ENCODE measurements around the gene NALF2. TPM values are rescaled to one million over a fixed set of nuclear protein-coding genes. Genes with fewer than 3 reads are reported as not detected.

The NALF2 gene
- total and polyA plus RNA-seq, 2 of the 13 experiments (the other 11 are each of a cell fraction or from before 2014, with no cell fraction given) = 2.2 to 4.0 TPM

DNA sequence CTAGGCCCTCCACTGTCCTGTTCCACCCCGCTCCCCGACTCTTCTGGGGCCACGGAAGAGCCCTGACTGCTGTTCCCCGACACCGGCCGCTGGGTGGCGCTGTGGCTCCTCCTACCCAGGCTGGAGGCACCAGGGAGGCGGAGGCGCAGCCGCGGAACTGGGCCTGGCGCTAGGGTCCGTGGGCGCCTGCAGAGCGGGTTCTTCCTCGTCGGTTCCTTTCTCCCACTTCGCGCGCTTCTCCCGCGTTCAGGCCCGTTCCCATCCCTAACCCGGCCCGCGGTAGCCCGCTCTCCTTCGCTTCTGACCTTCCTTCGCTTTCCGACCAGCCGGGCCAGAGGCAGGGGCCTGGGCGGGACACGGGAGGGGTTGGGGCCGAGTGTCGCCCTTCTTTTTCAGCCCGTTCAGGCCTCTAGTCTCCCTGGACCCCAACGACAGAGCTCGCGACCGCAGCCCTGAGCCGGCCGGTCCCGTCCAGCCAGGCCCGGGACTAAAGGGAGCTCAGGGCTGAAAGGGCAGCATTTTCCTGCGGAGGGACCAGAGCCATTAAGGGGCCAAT lies 34.3 kb downstream of the NALF2 start (continued):
- TF ChIP-seq, protein P1, sequence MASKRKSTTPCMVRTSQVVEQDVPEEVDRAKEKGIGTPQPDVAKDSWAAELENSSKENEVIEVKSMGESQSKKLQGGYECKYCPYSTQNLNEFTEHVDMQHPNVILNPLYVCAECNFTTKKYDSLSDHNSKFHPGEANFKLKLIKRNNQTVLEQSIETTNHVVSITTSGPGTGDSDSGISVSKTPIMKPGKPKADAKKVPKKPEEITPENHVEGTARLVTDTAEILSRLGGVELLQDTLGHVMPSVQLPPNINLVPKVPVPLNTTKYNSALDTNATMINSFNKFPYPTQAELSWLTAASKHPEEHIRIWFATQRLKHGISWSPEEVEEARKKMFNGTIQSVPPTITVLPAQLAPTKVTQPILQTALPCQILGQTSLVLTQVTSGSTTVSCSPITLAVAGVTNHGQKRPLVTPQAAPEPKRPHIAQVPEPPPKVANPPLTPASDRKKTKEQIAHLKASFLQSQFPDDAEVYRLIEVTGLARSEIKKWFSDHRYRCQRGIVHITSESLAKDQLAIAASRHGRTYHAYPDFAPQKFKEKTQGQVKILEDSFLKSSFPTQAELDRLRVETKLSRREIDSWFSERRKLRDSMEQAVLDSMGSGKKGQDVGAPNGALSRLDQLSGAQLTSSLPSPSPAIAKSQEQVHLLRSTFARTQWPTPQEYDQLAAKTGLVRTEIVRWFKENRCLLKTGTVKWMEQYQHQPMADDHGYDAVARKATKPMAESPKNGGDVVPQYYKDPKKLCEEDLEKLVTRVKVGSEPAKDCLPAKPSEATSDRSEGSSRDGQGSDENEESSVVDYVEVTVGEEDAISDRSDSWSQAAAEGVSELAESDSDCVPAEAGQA (IDR thresholded peaks at IDR 0.05; ENCODE audit: low read depth) = no peak
- TF ChIP-seq, protein P1 (CRISPR knock-in tag; IDR thresholded peaks at IDR 0.05; ENCODE audit: borderline replicate concordance) = no peak
- TF ChIP-seq MAZ (IDR thresholded peaks at IDR 0.05; ENCODE audit: borderline replicate concordance, low read depth, low read length) = no peak
- 0 out of 2 replicates have a peak, but pooled peaks have one; percentile 23 for TF ChIP-seq MAZ (CRISPR knock-in tag; IDR thresholded peaks at IDR 0.05; ENCODE audit: low read depth)
- TF ChIP-seq TAF1 (CRISPR knock-in tag; IDR thresholded peaks at IDR 0.05) = peak; percentile 35; the same call in 1 of the 2 replicates
- TF ChIP-seq, protein P2, sequence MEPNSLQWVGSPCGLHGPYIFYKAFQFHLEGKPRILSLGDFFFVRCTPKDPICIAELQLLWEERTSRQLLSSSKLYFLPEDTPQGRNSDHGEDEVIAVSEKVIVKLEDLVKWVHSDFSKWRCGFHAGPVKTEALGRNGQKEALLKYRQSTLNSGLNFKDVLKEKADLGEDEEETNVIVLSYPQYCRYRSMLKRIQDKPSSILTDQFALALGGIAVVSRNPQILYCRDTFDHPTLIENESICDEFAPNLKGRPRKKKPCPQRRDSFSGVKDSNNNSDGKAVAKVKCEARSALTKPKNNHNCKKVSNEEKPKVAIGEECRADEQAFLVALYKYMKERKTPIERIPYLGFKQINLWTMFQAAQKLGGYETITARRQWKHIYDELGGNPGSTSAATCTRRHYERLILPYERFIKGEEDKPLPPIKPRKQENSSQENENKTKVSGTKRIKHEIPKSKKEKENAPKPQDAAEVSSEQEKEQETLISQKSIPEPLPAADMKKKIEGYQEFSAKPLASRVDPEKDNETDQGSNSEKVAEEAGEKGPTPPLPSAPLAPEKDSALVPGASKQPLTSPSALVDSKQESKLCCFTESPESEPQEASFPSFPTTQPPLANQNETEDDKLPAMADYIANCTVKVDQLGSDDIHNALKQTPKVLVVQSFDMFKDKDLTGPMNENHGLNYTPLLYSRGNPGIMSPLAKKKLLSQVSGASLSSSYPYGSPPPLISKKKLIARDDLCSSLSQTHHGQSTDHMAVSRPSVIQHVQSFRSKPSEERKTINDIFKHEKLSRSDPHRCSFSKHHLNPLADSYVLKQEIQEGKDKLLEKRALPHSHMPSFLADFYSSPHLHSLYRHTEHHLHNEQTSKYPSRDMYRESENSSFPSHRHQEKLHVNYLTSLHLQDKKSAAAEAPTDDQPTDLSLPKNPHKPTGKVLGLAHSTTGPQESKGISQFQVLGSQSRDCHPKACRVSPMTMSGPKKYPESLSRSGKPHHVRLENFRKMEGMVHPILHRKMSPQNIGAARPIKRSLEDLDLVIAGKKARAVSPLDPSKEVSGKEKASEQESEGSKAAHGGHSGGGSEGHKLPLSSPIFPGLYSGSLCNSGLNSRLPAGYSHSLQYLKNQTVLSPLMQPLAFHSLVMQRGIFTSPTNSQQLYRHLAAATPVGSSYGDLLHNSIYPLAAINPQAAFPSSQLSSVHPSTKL (CRISPR knock-in tag; IDR thresholded peaks at IDR 0.05) = 0 out of 2 replicates have a peak, but pooled peaks have one; percentile 26
- peak; percentile 60; the same call in 1 of the 2 replicates for TF ChIP-seq GABPB1 (CRISPR knock-in tag; IDR thresholded peaks at IDR 0.05)
- TF ChIP-seq, protein P3, sequence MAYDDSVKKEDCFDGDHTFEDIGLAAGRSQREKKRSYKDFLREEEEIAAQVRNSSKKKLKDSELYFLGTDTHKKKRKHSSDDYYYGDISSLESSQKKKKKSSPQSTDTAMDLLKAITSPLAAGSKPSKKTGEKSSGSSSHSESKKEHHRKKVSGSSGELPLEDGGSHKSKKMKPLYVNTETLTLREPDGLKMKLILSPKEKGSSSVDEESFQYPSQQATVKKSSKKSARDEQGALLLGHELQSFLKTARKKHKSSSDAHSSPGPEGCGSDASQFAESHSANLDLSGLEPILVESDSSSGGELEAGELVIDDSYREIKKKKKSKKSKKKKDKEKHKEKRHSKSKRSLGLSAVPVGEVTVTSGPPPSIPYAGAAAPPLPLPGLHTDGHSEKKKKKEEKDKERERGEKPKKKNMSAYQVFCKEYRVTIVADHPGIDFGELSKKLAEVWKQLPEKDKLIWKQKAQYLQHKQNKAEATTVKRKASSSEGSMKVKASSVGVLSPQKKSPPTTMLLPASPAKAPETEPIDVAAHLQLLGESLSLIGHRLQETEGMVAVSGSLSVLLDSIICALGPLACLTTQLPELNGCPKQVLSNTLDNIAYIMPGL (CRISPR knock-in tag; IDR thresholded peaks at IDR 0.05; ENCODE audit: borderline replicate concordance in 1 of 2, low read depth in 1 of 2) = peak; percentile 90 to 94
- TF ChIP-seq, protein P4, sequence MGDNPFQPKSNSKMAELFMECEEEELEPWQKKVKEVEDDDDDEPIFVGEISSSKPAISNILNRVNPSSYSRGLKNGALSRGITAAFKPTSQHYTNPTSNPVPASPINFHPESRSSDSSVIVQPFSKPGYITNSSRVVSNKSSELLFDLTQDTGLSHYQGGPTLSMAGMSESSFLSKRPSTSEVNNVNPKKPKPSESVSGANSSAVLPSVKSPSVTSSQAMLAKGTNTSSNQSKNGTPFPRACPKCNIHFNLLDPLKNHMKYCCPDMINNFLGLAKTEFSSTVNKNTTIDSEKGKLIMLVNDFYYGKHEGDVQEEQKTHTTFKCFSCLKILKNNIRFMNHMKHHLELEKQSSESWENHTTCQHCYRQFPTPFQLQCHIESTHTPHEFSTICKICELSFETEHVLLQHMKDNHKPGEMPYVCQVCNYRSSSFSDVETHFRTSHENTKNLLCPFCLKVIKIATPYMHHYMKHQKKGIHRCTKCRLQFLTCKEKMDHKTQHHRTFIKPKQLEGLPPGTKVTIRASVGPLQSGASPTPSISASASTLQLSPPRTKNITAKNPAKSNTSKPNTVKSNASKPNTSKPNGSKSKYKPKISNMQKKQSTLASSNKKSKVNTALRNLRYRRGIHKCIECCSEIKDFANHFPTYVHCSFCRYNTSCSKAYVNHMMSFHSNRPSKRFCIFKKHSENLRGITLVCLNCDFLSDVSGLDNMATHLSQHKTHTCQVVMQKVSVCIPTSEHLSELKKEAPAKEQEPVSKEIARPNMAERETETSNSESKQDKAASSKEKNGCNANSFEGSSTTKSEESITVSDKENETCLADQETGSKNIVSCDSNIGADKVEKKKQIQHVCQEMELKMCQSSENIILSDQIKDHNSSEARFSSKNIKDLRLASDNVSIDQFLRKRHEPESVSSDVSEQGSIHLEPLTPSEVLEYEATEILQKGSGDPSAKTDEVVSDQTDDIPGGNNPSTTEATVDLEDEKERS (CRISPR knock-in tag; IDR thresholded peaks at IDR 0.05) = 0 out of 2 replicates have a peak, but pooled peaks have one; percentile 33
- TF ChIP-seq, protein P5, sequence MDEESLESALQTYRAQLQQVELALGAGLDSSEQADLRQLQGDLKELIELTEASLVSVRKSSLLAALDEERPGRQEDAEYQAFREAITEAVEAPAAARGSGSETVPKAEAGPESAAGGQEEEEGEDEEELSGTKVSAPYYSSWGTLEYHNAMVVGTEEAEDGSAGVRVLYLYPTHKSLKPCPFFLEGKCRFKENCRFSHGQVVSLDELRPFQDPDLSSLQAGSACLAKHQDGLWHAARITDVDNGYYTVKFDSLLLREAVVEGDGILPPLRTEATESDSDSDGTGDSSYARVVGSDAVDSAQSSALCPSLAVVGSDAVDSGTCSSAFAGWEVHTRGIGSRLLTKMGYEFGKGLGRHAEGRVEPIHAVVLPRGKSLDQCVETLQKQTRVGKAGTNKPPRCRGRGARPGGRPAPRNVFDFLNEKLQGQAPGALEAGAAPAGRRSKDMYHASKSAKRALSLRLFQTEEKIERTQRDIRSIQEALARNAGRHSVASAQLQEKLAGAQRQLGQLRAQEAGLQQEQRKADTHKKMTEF (CRISPR knock-in tag; IDR thresholded peaks at IDR 0.05) = 0 out of 2 replicates have a peak, but pooled peaks have one; percentile 40
- TF ChIP-seq SALL1 (CRISPR knock-in tag; IDR thresholded peaks at IDR 0.05) = peak; percentile 37; the same call in 1 of the 2 replicates

Data from HepG2 (cell line).